ENCODE results near the gene PAQR5. TPM values are rescaled to one million over a fixed set of nuclear protein-coding genes. Genes with fewer than 3 reads are reported as not detected.

PAQR5 gene
- total RNA-seq, 2 donors from 2014 or later = 1.2 to 6.1 TPM

DNA sequence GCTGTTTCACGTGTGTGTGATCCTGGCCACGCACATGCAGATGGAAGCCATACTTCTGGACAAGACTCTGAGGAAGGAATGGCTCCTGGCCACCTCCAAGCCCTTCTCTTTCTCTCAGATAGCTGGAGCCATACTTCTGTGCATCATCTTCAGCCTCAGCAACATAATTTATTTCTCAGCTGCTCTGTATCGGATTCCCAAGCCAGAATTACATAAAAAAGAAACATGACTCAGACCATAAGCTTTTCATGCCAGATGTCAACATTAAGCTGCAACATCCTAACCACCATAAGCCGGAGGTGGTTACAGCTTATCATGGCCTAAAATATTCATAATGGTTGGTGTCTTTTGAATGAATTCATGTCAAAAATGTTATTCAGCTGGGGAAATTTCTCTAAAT, 104.9 kb downstream of the PAQR5 start:
- Histone ChIP-seq H3K36me3 (no peaks in the 10 kb centered on the region), H3K9me3 (no peaks in the 10 kb centered on the region), H3K27me3 (replicated peaks; ENCODE audit: insufficient read depth) (no peaks in the 10 kb centered on the region), H3K27ac (no peak overlapping the region), H3K4me3 (no peak overlapping the region), H3K4me1 (ENCODE audit: control insufficient read depth in 1 of 2, low read depth in 2 of 2) (no peaks in the 10 kb centered on the region)
- no peak for DNase-seq (ENCODE audit: low spot score)
- TF ChIP-seq, protein P1, sequence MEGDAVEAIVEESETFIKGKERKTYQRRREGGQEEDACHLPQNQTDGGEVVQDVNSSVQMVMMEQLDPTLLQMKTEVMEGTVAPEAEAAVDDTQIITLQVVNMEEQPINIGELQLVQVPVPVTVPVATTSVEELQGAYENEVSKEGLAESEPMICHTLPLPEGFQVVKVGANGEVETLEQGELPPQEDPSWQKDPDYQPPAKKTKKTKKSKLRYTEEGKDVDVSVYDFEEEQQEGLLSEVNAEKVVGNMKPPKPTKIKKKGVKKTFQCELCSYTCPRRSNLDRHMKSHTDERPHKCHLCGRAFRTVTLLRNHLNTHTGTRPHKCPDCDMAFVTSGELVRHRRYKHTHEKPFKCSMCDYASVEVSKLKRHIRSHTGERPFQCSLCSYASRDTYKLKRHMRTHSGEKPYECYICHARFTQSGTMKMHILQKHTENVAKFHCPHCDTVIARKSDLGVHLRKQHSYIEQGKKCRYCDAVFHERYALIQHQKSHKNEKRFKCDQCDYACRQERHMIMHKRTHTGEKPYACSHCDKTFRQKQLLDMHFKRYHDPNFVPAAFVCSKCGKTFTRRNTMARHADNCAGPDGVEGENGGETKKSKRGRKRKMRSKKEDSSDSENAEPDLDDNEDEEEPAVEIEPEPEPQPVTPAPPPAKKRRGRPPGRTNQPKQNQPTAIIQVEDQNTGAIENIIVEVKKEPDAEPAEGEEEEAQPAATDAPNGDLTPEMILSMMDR (IDR thresholded peaks at IDR 0.05) = no peak
- no peak for ATAC-seq (ENCODE audit: insufficient number of reproducible peaks, low FRiP score, low read depth)

- Histone ChIP-seq H3K27me3 (replicated peaks; ENCODE audit: insufficient read depth) (no peaks in the 10 kb centered on the region), H3K4me1 (ENCODE audit: control insufficient read depth in 1 of 2, low read depth in 2 of 2) (peaks cover 0 to 7% of the 10 kb centered on the region in 2 donors), H3K4me3 (no peak overlapping the region), H3K36me3 (no peaks in the 10 kb centered on the region), H3K27ac (no peak overlapping the region), H3K9me3 (no peaks in the 10 kb centered on the region)
- DNase-seq (ENCODE audit: low spot score) = no peak
- no peak for ATAC-seq (ENCODE audit: insufficient number of reproducible peaks, low FRiP score, low read depth)
- TF ChIP-seq, protein P1 (IDR thresholded peaks at IDR 0.05) = no peak
These were observed 106.4 kb downstream of the PAQR5 start for GRCh38 chr15:69405110-69405509.

DNA sequence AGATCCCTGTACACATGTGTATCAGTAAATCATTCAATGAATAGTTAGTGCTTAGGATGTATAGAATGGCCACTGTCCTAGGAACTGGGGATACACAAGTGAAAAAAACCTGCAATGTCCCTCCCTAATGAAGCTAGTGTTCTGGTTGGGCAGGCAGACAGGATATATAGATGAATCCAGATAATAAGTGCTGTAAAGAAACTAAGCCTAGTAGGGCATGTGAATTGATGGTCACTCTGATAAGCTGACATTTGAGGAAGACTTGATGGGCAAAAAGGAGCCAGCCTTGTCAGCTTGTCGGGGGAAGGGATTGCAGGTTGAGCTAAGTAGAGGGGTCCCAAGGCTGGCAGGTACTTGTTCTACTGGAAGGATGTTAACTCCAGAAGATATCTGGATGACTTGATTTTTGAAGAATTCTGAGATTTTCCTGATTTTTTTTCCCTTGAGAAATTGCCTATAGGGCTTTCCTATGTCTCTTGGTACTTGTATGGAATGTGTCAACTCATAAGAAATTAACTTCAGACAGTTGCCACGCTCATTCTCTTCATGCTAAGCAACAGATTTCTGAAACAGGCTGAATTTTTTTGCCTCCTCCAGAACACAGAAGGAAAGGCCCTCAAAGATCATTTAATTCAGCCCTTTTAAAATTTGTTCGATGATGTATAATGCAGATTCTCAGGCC, 109.1 kb downstream of the PAQR5 start:
- H3K36me3 ChIP-seq = no peaks in the 10 kb centered on the region
- H3K4me3 ChIP-seq = no peak overlapping the region
- ATAC-seq (ENCODE audit: insufficient number of reproducible peaks, low FRiP score, low read depth) (no peak), DNase-seq (ENCODE audit: low spot score) (no peak)
- H3K27ac ChIP-seq = no peak overlapping the region
- TF ChIP-seq, protein P1 (IDR thresholded peaks at IDR 0.05) = no peak
- H3K4me1 ChIP-seq (ENCODE audit: control insufficient read depth in 1 of 2, low read depth in 2 of 2) = peaks cover 0 to 35% of the 10 kb centered on the region in 2 donors
- H3K9me3 ChIP-seq = no peaks in the 10 kb centered on the region
- no peaks in the 10 kb centered on the region for H3K27me3 ChIP-seq (replicated peaks; ENCODE audit: insufficient read depth)

- H3K27ac ChIP-seq = no peak overlapping the region
- ATAC-seq (ENCODE audit: insufficient number of reproducible peaks, low FRiP score, low read depth) = no peak
- H3K36me3 ChIP-seq = no peaks in the 10 kb centered on the region
- H3K4me3 ChIP-seq = no peak overlapping the region
- peaks cover 0 to 44% of the 10 kb centered on the region in 2 donors for H3K4me1 ChIP-seq (ENCODE audit: control insufficient read depth in 1 of 2, low read depth in 2 of 2)
- no peak for DNase-seq (ENCODE audit: low spot score)
- TF ChIP-seq, protein P1 (IDR thresholded peaks at IDR 0.05) = no peak
- no peaks in the 10 kb centered on the region for H3K27me3 ChIP-seq (replicated peaks; ENCODE audit: insufficient read depth)
- no peaks in the 10 kb centered on the region for H3K9me3 ChIP-seq
These were observed 110.1 kb downstream of the PAQR5 start for GRCh38 chr15:69408841-69409240.

GRCh38 chr15:69410248-69410874, 111.6 kb downstream of the PAQR5 start:
- TF ChIP-seq, protein P1 (IDR thresholded peaks at IDR 0.05) = no peak
- H3K4me3 ChIP-seq = no peak overlapping the region
- ATAC-seq (ENCODE audit: insufficient number of reproducible peaks, low FRiP score, low read depth) = no peak
- no peaks in the 10 kb centered on the region for H3K36me3 ChIP-seq
- H3K4me1 ChIP-seq (ENCODE audit: control insufficient read depth in 1 of 2, low read depth in 2 of 2) = peaks cover 3 to 48% of the 10 kb centered on the region in 2 donors
- no peaks in the 10 kb centered on the region for H3K9me3 ChIP-seq
- no peak for DNase-seq (ENCODE audit: low spot score)
- H3K27ac ChIP-seq = no peak overlapping the region
- H3K27me3 ChIP-seq (replicated peaks; ENCODE audit: insufficient read depth) = no peaks in the 10 kb centered on the region

Data from thoracic aorta (tissue), 2 donors.